T-helper 1 cell treated with Interleukin-12 subunit alpha and Interleukin-12 subunit beta and Interleukin-4 antibody, amounts not matched to agents 30 ng/mL and 1 ng/mL, for 36 hours (primary cell): ENCODE data around the gene NHLRC4. TPM values are rescaled to one million over a fixed set of nuclear protein-coding genes. Genes with fewer than 3 reads are reported as not detected.
"Not testable (repeated sequence)": the region's sequence is repeated elsewhere in the genome, so short reads cannot be mapped to it uniquely, and the experiment has no call there.

Experiments used
- intact Hi-C: fragments of 100-400 bp; cut with micrococcal nuclease; formaldehyde crosslinking; loops from one replicate; pipeline ENCODE4 v1.15.1; 2024
- total RNA-seq: library from RNA; stranded (reverse); gene quantifications from 2 replicates; pipeline ENCODE4 v1.2.3, GENCODE V29; 2022

Gene NHLRC4
- total RNA-seq, 1 donor from 2014 or later = 1.8 TPM

DNA sequence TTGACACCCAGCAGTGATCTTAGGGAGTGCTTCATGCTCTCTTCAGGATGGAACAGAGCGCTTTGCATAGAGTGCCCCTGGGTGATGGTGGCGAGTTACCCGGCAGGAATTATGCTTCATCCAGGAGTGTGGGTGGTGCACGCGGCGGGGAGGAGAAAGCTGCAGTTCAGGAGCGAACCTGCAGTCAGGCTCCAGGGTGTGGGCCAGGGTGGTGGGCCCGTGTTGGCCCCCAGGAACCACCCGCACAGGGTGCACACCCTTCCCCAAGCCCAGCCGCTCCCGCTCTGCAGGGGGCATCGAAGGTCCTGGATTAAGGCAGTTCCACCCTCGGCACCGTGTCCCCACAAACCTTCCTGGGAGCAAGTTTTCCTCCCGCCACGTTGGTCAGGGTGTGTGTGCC is 27.0 kb downstream of the NHLRC4 start:
- intact Hi-C loops = no loop called here

DNA sequence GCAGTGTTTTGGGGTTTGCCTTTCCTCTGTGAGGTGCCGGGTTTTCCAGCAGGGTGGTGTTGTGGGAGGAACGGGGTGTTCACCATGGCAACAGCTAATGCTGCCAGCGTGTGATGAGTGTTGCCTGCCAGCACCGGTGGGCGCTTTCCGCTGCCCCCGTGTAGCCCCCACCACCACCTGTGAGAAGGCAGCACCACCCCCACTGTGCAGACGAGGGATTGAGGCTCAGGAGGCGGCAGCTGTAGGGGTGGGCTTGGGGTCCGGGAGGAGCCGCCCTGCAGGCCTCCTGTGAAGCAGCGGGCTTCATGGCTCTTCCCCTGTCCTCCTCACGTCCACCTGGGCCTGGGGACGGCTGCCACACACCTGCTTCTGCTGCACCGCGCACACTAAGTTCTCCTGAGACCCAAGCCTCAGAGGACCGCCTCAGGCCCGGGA is 28.3 kb downstream of the NHLRC4 start:
- intact Hi-C loops = no loop called here

DNA sequence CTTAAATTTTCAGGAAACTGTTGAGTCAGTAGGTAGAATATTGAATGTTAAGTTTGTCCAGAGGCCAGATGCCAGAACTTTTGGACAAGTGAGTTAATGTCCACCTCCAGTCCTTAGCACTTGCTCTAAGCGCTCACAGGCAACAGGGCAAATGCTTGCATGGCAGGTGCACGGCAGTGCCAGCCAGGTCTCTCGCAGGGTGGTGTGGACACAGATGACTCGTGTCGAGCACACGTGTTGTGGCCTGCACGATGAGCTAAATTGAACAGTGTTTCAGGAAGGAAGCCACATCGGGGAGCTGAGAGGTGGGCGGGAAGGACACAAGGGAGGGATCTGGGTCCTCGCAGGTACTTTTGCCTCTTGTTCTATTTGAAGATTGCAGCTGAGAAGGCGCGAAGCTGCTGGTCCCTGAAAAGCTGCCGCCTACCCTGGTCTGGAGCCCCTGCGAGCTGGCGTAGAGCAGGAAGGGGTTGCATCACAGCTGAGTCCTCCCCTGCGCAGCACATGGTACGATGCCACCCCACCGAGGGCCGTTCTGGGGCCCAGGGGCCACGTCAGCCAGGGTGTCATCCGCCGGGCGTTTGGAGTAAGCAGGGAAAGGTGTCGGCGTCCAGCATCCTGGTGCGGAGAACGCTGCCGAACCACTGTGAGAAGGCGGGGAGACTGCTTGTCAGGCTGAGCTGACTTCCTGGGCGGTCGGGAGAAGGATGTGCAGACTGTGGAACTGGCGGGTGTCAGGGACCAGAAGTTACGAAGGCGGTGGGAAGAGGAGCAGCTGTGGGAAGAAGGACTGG is 29.3 kb downstream of the NHLRC4 start:
- intact Hi-C loops = no loop called here

DNA sequence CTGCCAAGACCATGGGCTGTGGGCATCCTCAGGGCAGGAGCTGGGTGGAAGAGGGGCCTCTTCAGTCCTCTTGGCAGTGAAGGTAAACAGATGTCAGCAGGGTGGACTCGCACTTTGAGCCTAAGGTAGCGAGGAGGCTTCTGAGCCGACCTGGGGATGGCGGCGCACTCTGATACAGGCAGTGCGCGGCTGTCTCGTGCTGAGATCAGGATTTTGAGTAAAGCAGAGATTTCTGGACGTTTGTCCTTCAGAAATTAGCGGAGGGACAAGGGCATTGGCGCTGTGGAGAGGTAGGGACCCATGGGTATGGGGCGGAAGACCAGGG is 29.9 kb downstream of the NHLRC4 start:
- intact Hi-C loops = no loop called here

DNA sequence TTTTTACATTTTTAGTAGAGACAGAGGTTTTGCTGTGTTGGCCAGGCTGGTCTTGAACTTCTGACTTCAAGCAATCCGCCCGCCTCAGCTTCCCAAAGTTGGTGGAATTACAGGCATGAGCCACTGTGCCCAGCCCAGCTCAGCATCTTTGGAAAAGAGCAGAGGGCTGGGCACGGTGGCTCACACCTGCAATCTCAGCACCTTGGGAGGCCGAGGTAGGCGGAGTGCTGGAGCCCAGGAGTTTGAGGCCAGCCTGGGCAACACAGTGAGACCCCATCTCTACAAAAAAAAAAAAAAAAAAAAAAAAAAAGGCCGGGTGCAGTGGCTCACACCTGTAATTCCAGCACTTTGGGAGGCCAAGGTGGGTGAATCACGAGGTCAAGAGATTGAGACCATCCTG is 30.9 kb downstream of the NHLRC4 start:
- intact Hi-C loops = not testable (repeated sequence)

DNA sequence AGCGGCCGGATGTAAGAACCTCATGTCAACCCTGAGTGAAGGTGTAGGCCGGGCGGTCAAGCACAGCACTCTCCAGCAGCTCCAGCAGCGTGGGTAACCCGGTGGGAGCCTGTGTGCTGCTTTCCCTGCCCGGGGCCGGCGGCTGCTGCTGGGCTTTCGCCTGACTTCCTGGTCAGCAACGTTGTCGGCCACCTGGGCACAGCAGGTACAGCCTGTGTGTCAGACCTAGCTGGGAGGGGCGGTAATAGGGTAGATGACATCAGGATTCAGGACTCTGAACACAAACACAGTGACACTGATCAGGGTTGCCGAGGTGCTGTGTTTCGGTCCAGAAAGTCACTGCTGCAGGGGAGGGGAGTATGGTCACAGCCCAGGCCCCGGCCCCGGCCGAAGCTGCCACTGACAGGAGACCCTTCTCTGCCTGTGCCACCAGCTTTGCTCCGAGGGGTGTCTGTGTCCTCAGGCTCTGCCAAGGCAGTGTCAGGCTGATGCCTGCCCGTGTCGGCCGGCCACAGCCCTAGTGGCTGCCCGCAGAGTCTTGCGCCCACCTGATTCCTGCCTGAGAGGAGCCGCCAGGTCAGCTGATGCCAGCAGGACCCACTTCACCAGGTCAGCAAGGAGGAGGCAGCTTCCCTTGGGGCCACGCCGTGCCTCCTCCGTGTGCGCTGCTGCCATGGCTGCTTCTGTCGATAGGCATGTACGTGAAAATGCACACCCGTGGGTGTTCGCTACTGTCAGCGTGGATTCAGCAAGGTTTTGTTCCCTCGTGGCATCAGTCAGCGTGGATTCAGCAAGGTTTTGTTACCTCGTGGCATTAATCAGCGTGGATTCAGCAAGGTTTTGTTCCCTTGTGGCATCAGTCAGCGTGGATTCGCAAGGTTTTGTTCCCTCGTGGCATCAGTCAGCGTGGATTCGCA is 32.3 kb downstream of the NHLRC4 start:
- intact Hi-C loops = no loop called here

DNA sequence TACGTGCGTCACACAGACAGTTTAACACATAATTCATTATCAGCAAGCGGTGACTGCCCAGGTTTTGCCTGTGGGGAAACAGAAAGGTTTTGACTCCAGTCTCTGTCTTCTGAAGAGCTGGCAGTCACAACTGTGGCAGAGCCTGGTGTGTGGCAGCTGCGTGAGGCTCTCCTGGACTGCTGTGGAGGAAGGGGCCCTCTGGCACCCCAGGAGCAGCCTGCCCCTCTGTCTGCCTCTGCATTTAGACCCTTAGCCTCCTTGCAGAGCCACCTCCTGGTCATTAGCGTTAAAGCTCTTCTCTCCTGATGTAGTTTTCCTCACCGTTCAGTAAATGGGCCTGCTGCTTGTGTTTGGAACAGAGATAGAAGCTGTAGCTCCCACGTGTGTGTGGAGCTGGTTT is 34.0 kb downstream of the NHLRC4 start:
- intact Hi-C loops = no loop called here

DNA sequence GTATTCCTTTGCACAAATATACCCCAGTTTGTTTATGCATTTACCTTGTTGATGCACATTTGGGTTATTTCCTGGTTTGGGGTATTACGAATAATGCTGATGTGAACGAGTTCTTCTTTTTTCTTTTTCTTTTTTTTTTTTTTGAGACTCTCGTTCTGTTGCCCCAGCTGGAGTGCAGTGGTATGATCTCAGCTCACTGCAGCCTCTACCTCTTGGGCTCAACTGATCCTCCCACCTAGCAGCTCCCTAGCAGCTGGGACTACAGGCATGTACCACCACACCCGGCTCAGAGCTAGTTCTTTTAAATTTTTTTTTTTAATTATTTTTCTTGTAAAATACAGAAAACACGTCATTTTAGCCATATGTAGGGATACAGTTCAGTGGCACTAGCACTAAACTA is 37.1 kb downstream of the NHLRC4 start:
- intact Hi-C loops = no loop called here

DNA sequence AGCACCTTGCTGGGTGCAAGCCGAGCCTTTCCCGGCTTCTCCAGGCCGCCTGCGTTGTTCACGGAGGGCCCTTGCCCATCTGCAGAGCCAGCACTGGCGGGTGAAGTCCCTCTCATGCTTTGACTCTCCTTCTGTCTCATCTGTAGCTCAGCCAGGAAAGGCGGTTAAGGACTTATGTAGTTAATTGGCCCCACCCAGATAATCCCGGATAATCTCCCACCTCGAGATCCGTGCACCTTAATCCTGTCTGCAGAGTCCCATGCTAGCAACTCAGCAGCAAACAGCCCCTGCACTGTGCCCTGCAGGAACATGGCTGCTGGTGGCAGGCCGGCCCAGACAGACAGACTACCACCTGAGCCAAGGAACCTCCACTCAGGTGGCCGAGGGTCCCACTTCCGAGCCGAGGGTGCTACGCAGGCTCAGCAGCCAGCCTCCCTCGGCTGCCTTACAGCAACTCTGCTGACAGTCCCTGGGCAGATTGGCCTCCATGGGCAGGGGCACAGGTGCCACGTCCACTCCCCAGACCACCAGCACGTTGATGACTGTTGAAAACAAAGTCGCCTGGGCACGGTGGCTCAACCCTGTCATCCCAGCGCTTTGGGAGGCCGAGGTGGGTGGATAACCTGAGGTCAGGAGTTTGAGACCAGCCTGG is 40.0 kb downstream of the NHLRC4 start:
- intact Hi-C loops = no loop called here

DNA sequence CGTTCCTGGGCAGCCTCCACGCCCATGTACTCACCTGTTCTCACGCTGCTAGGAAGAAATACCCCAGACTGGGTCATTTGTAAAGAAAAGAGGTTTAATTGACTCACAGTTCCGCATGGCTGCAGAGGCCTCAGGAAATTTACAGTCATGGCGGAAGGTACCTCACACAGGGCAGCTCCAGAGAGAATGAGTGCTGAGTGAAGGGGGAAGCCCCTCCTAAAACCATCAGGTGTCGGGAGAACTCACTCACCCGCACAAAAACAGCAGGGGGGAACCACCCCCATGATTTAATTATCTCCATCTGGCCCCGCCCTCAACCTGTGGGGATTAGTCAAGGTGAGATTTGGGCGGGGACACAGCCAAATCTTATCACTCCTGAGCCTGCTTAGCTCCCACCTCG is 41.2 kb downstream of the NHLRC4 start:
- intact Hi-C loops = no loop called here

DNA sequence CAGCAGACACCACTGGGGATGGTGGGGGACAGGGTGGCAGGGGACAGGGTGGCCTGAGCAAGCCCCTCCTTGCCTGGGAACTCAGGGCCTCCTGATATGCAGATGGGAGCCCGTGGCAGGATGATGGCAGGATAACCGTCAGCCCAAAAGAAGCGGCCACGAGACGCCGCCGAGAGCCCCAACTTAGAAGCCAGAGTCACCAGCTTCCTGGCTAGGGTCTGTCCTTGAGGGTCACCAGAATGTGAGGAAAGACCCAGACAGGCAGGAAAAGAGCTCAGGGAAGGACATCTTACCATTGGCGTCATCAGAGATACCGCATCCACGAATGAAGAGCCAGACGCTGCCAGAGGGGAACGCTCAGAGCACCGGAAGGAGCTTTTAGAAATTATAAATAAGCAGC is 42.5 kb downstream of the NHLRC4 start:
- intact Hi-C loops = no loop called here

DNA sequence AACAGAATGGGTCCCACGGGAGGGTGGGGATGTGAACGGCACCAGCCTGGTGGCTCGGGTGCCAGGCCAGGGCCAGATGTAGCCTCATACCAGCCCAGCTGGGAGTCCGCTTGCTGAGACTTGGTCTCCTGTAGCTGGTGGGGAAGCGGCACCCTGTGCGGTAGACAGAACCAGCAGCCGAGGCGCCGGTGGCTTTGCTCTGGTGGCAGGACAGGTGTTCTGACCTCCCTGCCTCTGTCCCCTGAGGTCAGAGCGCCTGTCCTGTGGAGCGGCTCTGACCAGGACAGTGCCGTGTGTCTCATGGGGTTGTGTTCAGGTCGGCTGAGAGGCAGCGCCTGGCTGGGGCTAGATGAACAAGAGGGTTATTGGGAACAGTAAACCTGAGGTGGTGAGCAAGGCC is 43.2 kb downstream of the NHLRC4 start:
- intact Hi-C loops = loop anchor here (2.0 kb wide), 1 partner anchor 31 kb away; no protein-coding TSS in a partner anchor

DNA sequence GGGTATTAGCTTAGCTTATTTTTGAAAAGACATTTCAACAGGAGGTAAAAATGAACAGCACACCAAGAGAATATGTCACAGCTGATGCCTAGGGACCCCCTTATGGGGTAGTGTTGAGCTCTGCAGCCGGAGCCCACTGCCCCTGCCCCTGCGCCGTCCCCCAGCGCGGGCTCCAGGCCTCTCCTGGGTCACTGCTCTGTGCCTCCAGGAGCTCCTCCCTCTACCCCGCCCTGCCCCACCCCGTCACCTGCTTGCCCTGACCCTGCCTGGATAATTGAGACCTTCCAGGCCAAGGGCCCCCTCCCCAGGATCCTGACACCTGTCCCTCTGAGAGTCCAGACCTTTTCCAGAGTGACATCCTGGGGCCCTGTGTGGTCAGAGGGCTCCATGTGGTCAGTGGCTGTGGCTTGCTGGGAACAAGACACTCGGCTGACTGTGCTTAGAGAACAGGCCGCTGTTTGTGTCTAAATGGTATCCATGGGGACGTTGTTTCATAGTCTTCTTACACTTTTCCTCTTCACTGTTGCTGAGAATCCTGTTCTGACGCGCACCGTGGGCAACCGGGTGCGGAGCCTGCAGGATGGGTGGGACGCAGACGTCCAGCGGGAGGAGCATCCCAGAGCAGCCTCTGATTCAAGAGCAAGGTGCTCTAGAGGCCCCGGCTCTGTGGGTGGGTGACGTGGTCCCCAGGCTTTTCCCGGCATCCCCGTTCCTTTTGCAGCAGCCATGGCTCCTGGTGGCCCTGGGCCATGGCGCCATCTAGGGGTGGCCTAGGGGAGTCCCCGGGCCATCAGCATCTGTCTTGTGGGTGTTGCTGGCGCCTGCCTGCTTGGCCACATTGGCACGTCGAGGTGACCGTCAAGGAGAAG is 43.9 kb downstream of the NHLRC4 start:
- intact Hi-C loops = loop anchor here (2.0 kb wide), 1 partner anchor 32 kb away; no protein-coding TSS in a partner anchor

DNA sequence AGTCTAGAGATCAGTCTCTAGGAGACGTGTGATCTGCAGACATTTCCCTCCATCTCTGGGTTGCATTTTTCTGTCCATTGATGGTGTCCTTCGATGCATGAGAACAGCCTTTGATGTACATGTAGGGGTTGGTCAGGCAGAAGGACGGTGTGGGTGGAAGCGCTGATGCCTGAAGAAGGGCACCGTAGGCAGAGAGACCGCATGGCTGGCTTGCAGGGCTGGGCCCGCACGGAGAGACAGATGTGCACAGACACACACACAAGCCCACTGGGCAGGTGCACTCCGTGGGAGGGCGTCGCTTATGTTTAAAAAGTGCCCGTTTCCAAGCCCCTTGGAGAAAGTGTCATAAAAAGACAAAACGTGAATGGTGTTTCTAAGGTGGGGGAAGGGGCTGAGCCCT is 48.3 kb downstream of the NHLRC4 start:
- intact Hi-C loops = no loop called here

DNA sequence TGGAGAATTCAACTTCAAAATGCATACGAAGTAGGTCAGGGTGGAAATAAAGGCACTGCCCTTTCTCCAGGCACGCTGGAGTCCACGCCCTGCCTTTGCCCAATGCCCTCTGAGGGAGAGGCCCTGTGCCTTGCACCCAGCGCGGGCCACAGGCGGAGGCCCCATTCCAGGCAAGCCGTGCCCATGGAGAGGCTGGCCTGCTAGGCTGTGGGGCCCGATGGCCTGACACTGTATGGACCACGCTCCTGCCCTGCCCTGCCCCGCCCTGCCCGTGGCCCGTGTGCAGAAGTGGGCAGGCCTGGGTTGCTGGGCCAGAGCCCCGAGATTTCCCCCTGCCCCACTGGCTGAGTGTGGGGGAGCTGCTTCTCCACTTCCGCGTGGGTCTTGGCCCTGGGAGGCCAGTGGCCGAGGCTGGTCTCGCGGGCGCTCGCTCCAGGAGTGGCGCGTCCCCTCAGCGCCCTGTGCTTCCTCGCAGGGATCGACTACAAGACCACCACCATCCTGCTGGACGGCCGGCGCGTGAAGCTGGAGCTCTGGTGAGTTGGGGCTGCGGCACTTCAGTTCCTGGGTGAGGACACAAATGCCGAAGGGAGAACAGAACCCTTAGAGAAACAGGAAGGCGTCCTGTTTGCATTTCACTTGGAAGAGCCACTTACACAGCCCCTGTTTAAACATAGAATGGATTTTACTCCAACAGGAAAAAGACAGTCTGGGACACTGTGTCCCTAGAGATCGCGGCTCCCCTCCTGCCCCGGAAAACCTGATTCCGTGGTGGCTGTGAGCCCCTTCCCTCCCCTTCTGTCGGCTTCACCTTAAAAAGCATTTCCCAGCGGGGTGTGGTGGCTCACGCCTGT is 50.2 kb downstream of the NHLRC4 start:
- intact Hi-C loops = no loop called here

DNA sequence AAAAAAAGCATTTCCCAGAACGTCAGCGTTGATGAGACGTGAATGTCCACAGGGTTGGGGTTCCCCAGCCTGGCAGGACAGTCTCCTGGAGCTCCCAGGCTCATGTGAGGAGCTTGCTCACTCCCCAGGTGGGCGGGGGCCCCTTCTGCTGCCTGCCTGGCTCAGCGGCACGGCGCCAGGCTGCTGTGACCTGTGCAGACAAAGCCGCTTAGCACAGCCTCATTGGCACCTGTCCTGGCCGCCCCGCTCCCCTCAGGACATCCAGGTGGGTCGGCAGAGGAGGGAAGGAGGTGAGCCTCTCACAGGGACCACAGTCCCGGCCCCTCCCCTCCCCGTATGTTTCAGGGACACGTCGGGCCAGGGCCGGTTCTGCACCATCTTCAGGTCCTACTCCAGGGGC is 51.0 kb downstream of the NHLRC4 start:
- intact Hi-C loops = no loop called here
